ENCODE data around the gene MAGOH.

The MAGOH gene

DNA sequence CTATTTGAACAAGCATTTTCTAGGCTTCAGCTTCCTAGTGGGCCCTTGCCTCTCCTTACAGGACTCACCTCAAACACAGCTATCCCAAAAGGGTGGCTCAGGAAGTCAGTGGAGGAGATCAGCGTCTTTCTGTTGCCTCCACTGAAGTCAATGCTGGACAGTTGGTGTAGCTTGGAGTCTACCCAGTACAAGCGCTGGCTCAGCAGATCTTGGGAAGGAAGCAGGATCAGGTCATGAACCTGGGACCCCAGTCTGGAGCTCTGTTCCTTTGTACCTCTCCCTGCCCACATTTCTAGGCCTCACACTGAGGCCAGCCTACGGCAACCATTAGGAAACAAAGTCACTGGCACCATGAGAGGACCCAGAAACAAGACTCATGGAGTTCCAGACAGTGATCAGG, 23.7 kb upstream of the MAGOH start:
- ATAC-seq, result no peak
- no peak for TF ChIP-seq ISL1 (CRISPR knock-in tag; IDR thresholded peaks at IDR 0.05)
- TF ChIP-seq BACH2 (CRISPR knock-in tag; IDR thresholded peaks at IDR 0.05; ENCODE audit: borderline replicate concordance), result no peak
- TF ChIP-seq RARB (CRISPR knock-in tag; IDR thresholded peaks at IDR 0.05), result no peak
- TF ChIP-seq, protein P1, sequence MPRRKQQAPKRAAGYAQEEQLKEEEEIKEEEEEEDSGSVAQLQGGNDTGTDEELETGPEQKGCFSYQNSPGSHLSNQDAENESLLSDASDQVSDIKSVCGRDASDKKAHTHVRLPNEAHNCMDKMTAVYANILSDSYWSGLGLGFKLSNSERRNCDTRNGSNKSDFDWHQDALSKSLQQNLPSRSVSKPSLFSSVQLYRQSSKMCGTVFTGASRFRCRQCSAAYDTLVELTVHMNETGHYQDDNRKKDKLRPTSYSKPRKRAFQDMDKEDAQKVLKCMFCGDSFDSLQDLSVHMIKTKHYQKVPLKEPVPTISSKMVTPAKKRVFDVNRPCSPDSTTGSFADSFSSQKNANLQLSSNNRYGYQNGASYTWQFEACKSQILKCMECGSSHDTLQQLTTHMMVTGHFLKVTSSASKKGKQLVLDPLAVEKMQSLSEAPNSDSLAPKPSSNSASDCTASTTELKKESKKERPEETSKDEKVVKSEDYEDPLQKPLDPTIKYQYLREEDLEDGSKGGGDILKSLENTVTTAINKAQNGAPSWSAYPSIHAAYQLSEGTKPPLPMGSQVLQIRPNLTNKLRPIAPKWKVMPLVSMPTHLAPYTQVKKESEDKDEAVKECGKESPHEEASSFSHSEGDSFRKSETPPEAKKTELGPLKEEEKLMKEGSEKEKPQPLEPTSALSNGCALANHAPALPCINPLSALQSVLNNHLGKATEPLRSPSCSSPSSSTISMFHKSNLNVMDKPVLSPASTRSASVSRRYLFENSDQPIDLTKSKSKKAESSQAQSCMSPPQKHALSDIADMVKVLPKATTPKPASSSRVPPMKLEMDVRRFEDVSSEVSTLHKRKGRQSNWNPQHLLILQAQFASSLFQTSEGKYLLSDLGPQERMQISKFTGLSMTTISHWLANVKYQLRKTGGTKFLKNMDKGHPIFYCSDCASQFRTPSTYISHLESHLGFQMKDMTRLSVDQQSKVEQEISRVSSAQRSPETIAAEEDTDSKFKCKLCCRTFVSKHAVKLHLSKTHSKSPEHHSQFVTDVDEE (CRISPR knock-in tag; IDR thresholded peaks at IDR 0.05), result no peak
- no peak for TF ChIP-seq OSR1 (CRISPR knock-in tag; IDR thresholded peaks at IDR 0.05)
- no peak for TF ChIP-seq TCF4 (CRISPR knock-in tag; IDR thresholded peaks at IDR 0.05; ENCODE audit: borderline replicate concordance)
- no peak for TF ChIP-seq ZNF70 (CRISPR knock-in tag; IDR thresholded peaks at IDR 0.05)
- TF ChIP-seq, protein P2, sequence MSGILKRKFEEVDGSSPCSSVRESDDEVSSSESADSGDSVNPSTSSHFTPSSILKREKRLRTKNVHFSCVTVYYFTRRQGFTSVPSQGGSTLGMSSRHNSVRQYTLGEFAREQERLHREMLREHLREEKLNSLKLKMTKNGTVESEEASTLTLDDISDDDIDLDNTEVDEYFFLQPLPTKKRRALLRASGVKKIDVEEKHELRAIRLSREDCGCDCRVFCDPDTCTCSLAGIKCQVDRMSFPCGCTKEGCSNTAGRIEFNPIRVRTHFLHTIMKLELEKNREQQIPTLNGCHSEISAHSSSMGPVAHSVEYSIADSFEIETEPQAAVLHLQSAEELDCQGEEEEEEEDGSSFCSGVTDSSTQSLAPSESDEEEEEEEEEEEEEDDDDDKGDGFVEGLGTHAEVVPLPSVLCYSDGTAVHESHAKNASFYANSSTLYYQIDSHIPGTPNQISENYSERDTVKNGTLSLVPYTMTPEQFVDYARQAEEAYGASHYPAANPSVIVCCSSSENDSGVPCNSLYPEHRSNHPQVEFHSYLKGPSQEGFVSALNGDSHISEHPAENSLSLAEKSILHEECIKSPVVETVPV (CRISPR knock-in tag; IDR thresholded peaks at IDR 0.05), result no peak
- no peak for TF ChIP-seq ESRRG (CRISPR knock-in tag; IDR thresholded peaks at IDR 0.05)
- no peak for TF ChIP-seq ZC3H10 (CRISPR knock-in tag; IDR thresholded peaks at IDR 0.05)

DNA sequence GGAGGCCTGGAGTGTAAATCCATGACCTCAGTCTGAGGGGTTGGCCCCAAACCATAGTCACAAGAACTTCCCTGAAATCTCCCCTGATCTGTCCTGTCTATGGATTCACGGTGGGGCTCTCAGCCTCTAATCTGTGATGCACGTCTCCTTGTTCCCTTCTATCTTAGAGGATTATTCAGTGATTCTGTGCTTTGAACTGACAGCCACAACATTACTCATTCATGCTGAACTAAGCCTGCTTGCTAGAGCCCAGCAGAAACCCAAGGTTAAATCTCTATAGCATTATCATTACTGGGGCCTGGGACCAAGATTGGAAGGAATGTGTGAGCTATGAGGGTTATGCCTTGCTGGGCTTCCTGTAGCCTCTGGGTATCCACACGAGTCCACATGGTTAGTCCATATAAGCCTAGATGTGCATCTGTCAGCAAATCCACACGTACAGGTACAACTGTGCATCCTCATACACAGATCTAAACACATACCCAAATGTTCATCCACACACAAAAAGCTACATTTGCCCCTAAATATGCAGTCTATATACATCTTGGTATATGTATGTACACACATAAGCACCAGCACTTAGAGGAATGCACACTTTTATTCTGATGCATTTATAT, 22.4 kb upstream of the MAGOH start:
- ATAC-seq, result no peak

More for the DNA sequence above, 22.4 kb upstream of the MAGOH start:
- TF ChIP-seq TOX (CRISPR knock-in tag; IDR thresholded peaks at IDR 0.05; ENCODE audit: borderline replicate concordance), result no peak
- TF ChIP-seq, protein P2 (CRISPR knock-in tag; IDR thresholded peaks at IDR 0.05), result no peak
- TF ChIP-seq ISL1 (CRISPR knock-in tag; IDR thresholded peaks at IDR 0.05), result no peak
- no peak for TF ChIP-seq ZNF8 (CRISPR knock-in tag; IDR thresholded peaks at IDR 0.05)
- TF ChIP-seq, protein P3, sequence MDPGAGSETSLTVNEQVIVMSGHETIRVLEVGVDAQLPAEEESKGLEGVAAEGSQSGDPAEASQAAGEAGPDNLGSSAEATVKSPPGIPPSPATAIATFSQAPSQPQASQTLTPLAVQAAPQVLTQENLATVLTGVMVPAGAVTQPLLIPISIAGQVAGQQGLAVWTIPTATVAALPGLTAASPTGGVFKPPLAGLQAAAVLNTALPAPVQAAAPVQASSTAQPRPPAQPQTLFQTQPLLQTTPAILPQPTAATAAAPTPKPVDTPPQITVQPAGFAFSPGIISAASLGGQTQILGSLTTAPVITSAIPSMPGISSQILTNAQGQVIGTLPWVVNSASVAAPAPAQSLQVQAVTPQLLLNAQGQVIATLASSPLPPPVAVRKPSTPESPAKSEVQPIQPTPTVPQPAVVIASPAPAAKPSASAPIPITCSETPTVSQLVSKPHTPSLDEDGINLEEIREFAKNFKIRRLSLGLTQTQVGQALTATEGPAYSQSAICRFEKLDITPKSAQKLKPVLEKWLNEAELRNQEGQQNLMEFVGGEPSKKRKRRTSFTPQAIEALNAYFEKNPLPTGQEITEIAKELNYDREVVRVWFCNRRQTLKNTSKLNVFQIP (CRISPR knock-in tag; IDR thresholded peaks at IDR 0.05; ENCODE audit: borderline replicate concordance, low read depth), result no peak
- TF ChIP-seq ZNF565 (CRISPR knock-in tag; conservative IDR thresholded peaks at IDR 0.05; ENCODE audit: low read depth), result no peak
- no peak for TF ChIP-seq ZFP3 (CRISPR knock-in tag; IDR thresholded peaks at IDR 0.05)
- TF ChIP-seq ZNF70 (CRISPR knock-in tag; IDR thresholded peaks at IDR 0.05), result no peak
- no peak for TF ChIP-seq CSDC2 (CRISPR knock-in tag; IDR thresholded peaks at IDR 0.05)
- TF ChIP-seq ZC3H10 (CRISPR knock-in tag; IDR thresholded peaks at IDR 0.05), result no peak
- no peak for TF ChIP-seq ZFP30 (CRISPR knock-in tag; IDR thresholded peaks at IDR 0.05)
- no peak for TF ChIP-seq OSR1 (CRISPR knock-in tag; IDR thresholded peaks at IDR 0.05)
- TF ChIP-seq, protein P1 (CRISPR knock-in tag; IDR thresholded peaks at IDR 0.05), result no peak
- TF ChIP-seq, protein P4, sequence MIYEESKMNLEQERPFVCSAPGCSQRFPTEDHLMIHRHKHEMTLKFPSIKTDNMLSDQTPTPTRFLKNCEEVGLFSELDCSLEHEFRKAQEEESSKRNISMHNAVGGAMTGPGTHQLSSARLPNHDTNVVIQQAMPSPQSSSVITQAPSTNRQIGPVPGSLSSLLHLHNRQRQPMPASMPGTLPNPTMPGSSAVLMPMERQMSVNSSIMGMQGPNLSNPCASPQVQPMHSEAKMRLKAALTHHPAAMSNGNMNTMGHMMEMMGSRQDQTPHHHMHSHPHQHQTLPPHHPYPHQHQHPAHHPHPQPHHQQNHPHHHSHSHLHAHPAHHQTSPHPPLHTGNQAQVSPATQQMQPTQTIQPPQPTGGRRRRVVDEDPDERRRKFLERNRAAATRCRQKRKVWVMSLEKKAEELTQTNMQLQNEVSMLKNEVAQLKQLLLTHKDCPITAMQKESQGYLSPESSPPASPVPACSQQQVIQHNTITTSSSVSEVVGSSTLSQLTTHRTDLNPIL (CRISPR knock-in tag; IDR thresholded peaks at IDR 0.05; ENCODE audit: low read depth), result no peak
